K562 (cell line): ENCODE data around the gene DCAF11. TPM values are rescaled to one million over a fixed set of nuclear protein-coding genes. Genes with fewer than 3 reads are reported as not detected.

Source experiments
- ATAC-seq: fragments of 200-7000 bp; cut with Tn5 transposase; 3 replicates; pipeline ENCODE4 v1.9.1; 2020; ENCODE audit warnings: moderate library complexity
- BruUV-seq: library from RNA; stranded (reverse); fragments of 400-500 nt; replicated peaks from 2 replicates; lab custom pipeline; 2021; lab: Mats Ljungman, UMichigan
- CTCF ChIA-PET: fragments of 300-600 bp; formaldehyde crosslinking; extraction: SDS; loops from one replicate; lab custom pipeline; 2021; ENCODE audit warnings: low intra/inter-chr PET ratio; lab: Yijun Ruan, JAX
- POLR2A ChIA-PET: fragments of 300-600, 350-650 bp; sonication (Branson Sonifier 250); formaldehyde crosslinking; extraction: SDS; loops from one replicate; lab custom pipeline; 2021; ENCODE audit warnings: antibody characterized with exemption, inconsistent platforms; lab: Yijun Ruan, JAX
- DNase-seq, 4 experiments: peaks; one replicate each; pipeline versions ENCODE4 v3.0.0 to v3.0.0-alpha.2; 2011 to 2018; ENCODE audit warnings: low spot score in 3 of 4, mixed read lengths in 3 of 4; ENCODE audit errors: extremely low read depth in 1 of 4
- FAIRE-seq: peaks from 2 replicates; lab custom pipeline; 2011; peaks lifted over from hg19 to GRCh38; lab: Jason Lieb, UNC
- H2AFZ ChIP-seq: 2 replicates; pipeline ENCODE4 v1.6.0; 2011; ENCODE audit warnings: low read depth, low read length, control low read depth, inconsistent platforms
- H3K27ac ChIP-seq: fragments of 200-600 bp; 3 replicates; pipeline ENCODE4 v1.8.0; 2011; ENCODE audit warnings: low read depth, mild to moderate bottlenecking, control low read depth, inconsistent platforms, low read length, moderate library complexity, mixed read lengths; ENCODE audit errors: extremely low read depth
- H3K27me3 ChIP-seq, 2 experiments: fragments of 300-600 bp in 1 of 2; 2 replicates in 1 of 2; 3 replicates in 1 of 2; pipeline versions ENCODE4 v1.6.0 to v1.8.0; 2011; ENCODE audit warnings: inconsistent platforms in 2 of 2, low read length in 2 of 2, mild to moderate bottlenecking in 1 of 2, mixed read lengths in 1 of 2, moderate library complexity in 1 of 2; ENCODE audit not compliant: control insufficient read depth in 2 of 2, insufficient read depth in 2 of 2
- H3K36me3 ChIP-seq: fragments of 300-600 bp; 3 replicates; pipeline ENCODE4 v1.8.0; 2011; ENCODE audit warnings: mild to moderate bottlenecking, low read length, inconsistent platforms; ENCODE audit not compliant: control insufficient read depth, insufficient read depth
- H3K4me1 ChIP-seq, 2 experiments: fragments of 200-600 bp in 1 of 2; replicated peaks in 1 of 2; 2 replicates in 1 of 2; 3 replicates in 1 of 2; pipeline versions ENCODE4 v1.5.1 to v1.8.0; 2011; ENCODE audit warnings: inconsistent platforms in 2 of 2, low read length in 2 of 2, mild to moderate bottlenecking in 1 of 2, mixed read lengths in 1 of 2, moderate library complexity in 1 of 2; ENCODE audit not compliant: control insufficient read depth in 2 of 2, insufficient read depth in 2 of 2
- H3K4me2 ChIP-seq: 2 replicates; pipeline ENCODE4 v1.6.1; 2011; ENCODE audit warnings: low read length, control low read depth, inconsistent platforms, mixed read lengths; ENCODE audit not compliant: insufficient read depth
- H3K4me3 ChIP-seq: fragments of 200-600 bp; sonication (generic), shearing (Covaris generic); 2 replicates; pipeline ENCODE4 v1.5.1; 2016; ENCODE audit warnings: control low read depth, inconsistent platforms
- H3K79me2 ChIP-seq: fragments of 200-600 bp; 3 replicates; pipeline ENCODE4 v1.8.0; 2011; ENCODE audit warnings: low read length, inconsistent platforms; ENCODE audit not compliant: control insufficient read depth, insufficient read depth
- H3K9ac ChIP-seq, 2 experiments: 2 replicates each; pipeline versions ENCODE4 v1.6.0 to v1.6.1; 2011; ENCODE audit warnings: low read depth in 2 of 2, low read length in 2 of 2, control low read depth in 1 of 2, inconsistent platforms in 1 of 2, mild to moderate bottlenecking in 1 of 2, mixed read lengths in 1 of 2; ENCODE audit not compliant: insufficient read depth in 1 of 2
- H3K9me1 ChIP-seq: one replicate; pipeline ENCODE4 v1.6.0; 2011; ENCODE audit warnings: inconsistent platforms, mild to moderate bottlenecking, low read length, moderate library complexity; ENCODE audit not compliant: control insufficient read depth, insufficient read depth
- H3K9me3 ChIP-seq: replicated peaks from 2 replicates; pipeline ENCODE4 v1.5.1; 2011; ENCODE audit warnings: low read depth, low read length, inconsistent platforms; ENCODE audit not compliant: control insufficient read depth, insufficient read depth
- H4K20me1 ChIP-seq: replicated peaks from 2 replicates; pipeline ENCODE4 v1.6.1; 2011; ENCODE audit warnings: low read length, inconsistent platforms, mixed read lengths; ENCODE audit not compliant: control insufficient read depth, insufficient read depth
- HNRNPL ChIP-seq: fragments of 200-400 bp; formaldehyde crosslinking; IDR thresholded peaks from 2 replicates; pipeline ENCODE4 v1.6.1; 2017; ENCODE audit warnings: low read depth, mild to moderate bottlenecking, low read length
- KAT8 ChIP-seq: fragments of 450-650 bp; IDR thresholded peaks from 2 replicates; pipeline ENCODE4 v1.6.1; 2016; ENCODE audit warnings: low read depth, mild to moderate bottlenecking
- PHF8 ChIP-seq: fragments of 200-600 bp; sonication (generic); IDR thresholded peaks from 2 replicates; pipeline ENCODE4 v1.6.1; 2012; ENCODE audit warnings: mixed run types, mild to moderate bottlenecking, inconsistent platforms, low read length, moderate library complexity, borderline replicate concordance
- SP1 ChIP-seq: sonication (generic); formaldehyde crosslinking; IDR thresholded peaks from 2 replicates; pipeline ENCODE4 v1.8.1; 2022; ENCODE audit warnings: mild to moderate bottlenecking, missing genetic modification reagents
- ZFX ChIP-seq: sonication (generic); formaldehyde crosslinking; IDR thresholded peaks from 2 replicates; pipeline ENCODE4 v1.8.0; 2022; ENCODE audit warnings: mild to moderate bottlenecking, missing genetic modification reagents, moderate library complexity
- WGBS: fragments of 100-300 bp; shearing (Covaris generic); methylation state at CpG from one replicate; pipeline ENCODE4 v1.1.6; 2016; ENCODE audit warnings: low coverage, mixed read lengths; ENCODE audit not compliant: insufficient coverage; ENCODE audit errors: missing lambda C conversion rate; 5-methylcytosine and 5-hydroxymethylcytosine counted together
- in situ Hi-C: fragments of 300-500 bp; cut with MboI; formaldehyde crosslinking; loops from 4 replicates; pipeline ENCODE4 v1.15.0; 2018; ENCODE audit warnings: inconsistent platforms, mixed read lengths
- intact Hi-C: fragments of 100-400 bp; cut with micrococcal nuclease; formaldehyde crosslinking; loops from 2 replicates; pipeline ENCODE4 v1.14.2; 2022
- polyA plus RNA-seq, 8 experiments: library from polyadenylated mRNA; depleted of rRNA in 4 of 8; stranded (reverse) in 5 of 8; unstranded in 3 of 8; fragments of >200 nt; fragmentation: Nextera tagmentation in 2 of 8; fragmentation: Illumina TruSeq in 1 of 8; extraction: Ambion mirVana in 2 of 8; extraction: Trizol in 1 of 8; gene quantifications; 2 replicates each; pipeline versions ENCODE4 v1.2.1 to v1.2.3, GENCODE V29; 2011 to 2014; ENCODE audit warnings: inconsistent platforms in 1 of 8, missing spikeins in 1 of 8
- total RNA-seq, 7 experiments: library from RNA; depleted of rRNA in 6 of 7; stranded (reverse); fragments of >200 nt in 6 of 7; fragmentation: Illumina TruSeq in 2 of 7; extraction: Trizol in 2 of 7; gene quantifications; 2 replicates each; pipeline versions ENCODE4 v1.2.1 to v1.2.3, GENCODE V29; 2011 to 2021; ENCODE audit warnings: low replicate concordance in 1 of 7

DCAF11 gene
- total and polyA plus RNA-seq, 9 of the 15 experiments (the other 6 are each of a cell fraction or from before 2014, with no cell fraction given) = 8.5 to 46.2 (median 36.4) TPM

DNA sequence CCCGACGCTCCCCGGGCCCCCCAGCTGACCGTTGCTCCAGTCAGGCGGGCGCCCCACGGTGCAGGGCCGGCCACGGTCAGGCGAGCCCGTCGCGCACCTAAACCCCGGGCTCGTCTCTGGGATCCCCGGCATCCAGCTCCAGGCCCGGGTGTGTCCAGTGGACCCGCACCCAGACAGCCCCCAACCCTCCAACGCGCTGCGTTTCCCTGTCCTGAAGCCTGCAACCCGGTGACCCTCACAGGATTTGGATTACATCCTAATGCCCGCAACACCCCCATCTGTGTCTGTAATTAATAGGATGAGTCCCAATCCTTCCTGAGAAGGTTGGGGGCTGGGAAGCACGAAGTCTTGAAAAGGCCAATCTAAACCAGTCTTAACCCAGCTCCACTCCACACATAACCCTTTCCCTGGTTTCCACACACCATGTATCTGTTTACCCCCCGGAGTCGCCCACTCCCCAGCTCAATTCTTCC is 32.8 kb upstream of the DCAF11 start:
- intact Hi-C loops (no loop called here), in situ Hi-C loops (no loop called here)
- Histone ChIP-seq H3K27ac (peak overlapping the region; percentile 77), H3K27me3 (no peaks in the 10 kb centered on the region), H3K9me3 (no peaks in the 10 kb centered on the region), H2AFZ (peak overlapping the region; percentile 81), H3K9me1 (no peaks in the 10 kb centered on the region), H3K4me2 (peak overlapping the region; percentile 69), H3K4me3 (peak overlapping the region; percentile 53), H3K9ac (peak overlapping the region; percentile 53 to 80; a peak in 3 of 4 replicates), H3K79me2 (no peaks in the 10 kb centered on the region), H3K4me1 (peaks cover 18 to 31% of the 10 kb centered on the region in 2 experiments), H3K36me3 (no peaks in the 10 kb centered on the region), H4K20me1 (no peaks in the 10 kb centered on the region)
- ATAC-seq (no peak), DNase-seq (no peak), FAIRE-seq (no peak)
- ChIA-PET CTCF (interaction anchor here (0.7 kb wide), 1 partner anchor 24 kb away, joined by 5 read pairs; no protein-coding TSS in a partner anchor), POLR2A (interaction anchor here (1.1 to 5.5 kb wide), 6 partner anchors 8 to 32 kb away, joined by 3 to 40 read pairs (median 5); partner anchors contain the start of genes CPNE6, DCAF11, NRL and PCK2)
- no TSS peak for BruUV-seq
- peak; percentile 12; the same call in 1 of the 2 replicates for TF ChIP-seq ZFX (CRISPR knock-in tag)
- TF ChIP-seq PHF8 = 0 out of 2 replicates have a peak, but pooled peaks have one; percentile 5
- TF ChIP-seq SP1 (CRISPR knock-in tag) = 0 out of 2 replicates have a peak, but pooled peaks have one; percentile 5
- TF ChIP-seq KAT8 = no peak
- no peak for TF ChIP-seq HNRNPL
- WGBS = 11% methylated on average over 10 of the region's 26 CpGs
